ENCODE measurements around the gene CHAC1. TPM values are rescaled to one million over a fixed set of nuclear protein-coding genes. Genes with fewer than 3 reads are reported as not detected.

The CHAC1 gene
- total RNA-seq, 1 donor from 2014 or later: 0.46 TPM

GRCh38 chr15:40933517-40933902 lies 19.8 kb upstream of the CHAC1 start:
- intact Hi-C loops (cut with DNase I): no loop called here
- no peak for DNase-seq
- ATAC-seq (ENCODE audit: poor library complexity): no peak

DNA sequence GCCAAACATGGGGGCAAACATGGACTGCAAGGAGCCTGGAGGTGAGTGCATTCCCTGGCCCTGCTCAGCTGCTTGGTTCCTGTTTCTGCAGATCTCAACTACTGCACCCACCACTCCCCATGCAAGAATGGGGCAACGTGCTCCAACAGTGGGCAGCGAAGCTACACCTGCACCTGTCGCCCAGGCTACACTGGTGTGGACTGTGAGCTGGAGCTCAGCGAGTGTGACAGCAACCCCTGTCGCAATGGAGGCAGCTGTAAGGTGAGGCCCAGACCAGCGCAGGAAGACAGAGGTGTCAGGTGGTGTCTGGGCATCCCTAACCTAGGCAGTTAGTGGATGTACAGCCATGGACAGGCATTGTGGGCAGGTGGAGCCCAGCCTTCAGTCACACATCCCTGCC lies 18.8 kb upstream of the CHAC1 start:
- DNase-seq: no peak
- no peak for ATAC-seq (ENCODE audit: poor library complexity)
- intact Hi-C loops (cut with DNase I): no loop called here

GRCh38 chr15:40936234-40936708 lies 17.0 kb upstream of the CHAC1 start:
- intact Hi-C loops (cut with DNase I): no loop called here
- DNase-seq (no peak), ATAC-seq (ENCODE audit: poor library complexity) (no peak)

- DNase-seq (no peak), ATAC-seq (ENCODE audit: poor library complexity) (peak; percentile 36)
Observed at GRCh38 chr15:40936709-40937666, 16.3 kb upstream of the CHAC1 start.

DNA sequence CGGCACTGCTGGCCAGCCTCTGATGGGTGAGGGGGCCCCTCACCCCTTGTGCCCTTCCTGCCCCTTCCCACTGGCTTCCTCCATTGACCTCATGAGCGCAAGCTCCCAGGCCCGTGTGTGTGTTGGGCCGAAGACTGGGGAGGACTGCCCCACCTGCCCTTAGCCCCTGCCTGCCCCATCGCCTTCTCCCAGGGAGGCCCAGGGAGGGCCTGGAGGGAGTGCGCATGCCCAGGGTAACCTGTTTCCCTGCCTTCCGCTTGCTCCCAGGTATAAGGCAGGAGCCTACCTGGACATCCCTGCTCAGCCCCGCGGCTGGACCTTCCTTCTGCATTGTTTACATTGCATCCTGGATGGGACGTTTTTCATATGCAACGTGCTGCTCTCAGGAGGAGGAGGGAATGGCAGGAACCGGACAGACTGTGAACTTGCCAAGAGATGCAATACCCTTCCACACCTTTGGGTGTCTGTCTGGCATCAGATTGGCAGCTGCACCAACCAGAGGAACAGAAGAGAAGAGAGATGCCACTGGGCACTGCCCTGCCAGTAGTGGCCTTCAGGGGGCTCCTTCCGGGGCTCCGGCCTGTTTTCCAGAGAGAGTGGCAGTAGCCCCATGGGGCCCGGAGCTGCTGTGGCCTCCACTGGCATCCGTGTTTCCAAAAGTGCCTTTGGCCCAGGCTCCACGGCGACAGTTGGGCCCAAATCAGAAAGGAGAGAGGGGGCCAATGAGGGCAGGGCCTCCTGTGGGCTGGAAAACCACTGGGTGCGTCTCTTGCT lies 15.3 kb upstream of the CHAC1 start:
- ATAC-seq (ENCODE audit: poor library complexity) (peak; percentile 49), DNase-seq (peak; percentile 44)
- intact Hi-C loops (cut with DNase I): no loop called here

More at GRCh38 chr15:40936709-40937666, 16.3 kb upstream of the CHAC1 start:
- intact Hi-C loops (cut with DNase I): no loop called here

GRCh38 chr15:40938536-40938870 lies 14.8 kb upstream of the CHAC1 start:
- peak; percentile 42 for DNase-seq
- ATAC-seq (ENCODE audit: poor library complexity): no peak
- intact Hi-C loops (cut with DNase I): no loop called here

- intact Hi-C loops (cut with DNase I): loop anchor here (5.0 kb wide), 2 partner anchors 33 to 82 kb away; no protein-coding TSS in a partner anchor
- peak; percentile 9 for ATAC-seq (ENCODE audit: poor library complexity)
- DNase-seq: peak; percentile 61
Observed at GRCh38 chr15:40940296-40940801, 12.9 kb upstream of the CHAC1 start.

DNA sequence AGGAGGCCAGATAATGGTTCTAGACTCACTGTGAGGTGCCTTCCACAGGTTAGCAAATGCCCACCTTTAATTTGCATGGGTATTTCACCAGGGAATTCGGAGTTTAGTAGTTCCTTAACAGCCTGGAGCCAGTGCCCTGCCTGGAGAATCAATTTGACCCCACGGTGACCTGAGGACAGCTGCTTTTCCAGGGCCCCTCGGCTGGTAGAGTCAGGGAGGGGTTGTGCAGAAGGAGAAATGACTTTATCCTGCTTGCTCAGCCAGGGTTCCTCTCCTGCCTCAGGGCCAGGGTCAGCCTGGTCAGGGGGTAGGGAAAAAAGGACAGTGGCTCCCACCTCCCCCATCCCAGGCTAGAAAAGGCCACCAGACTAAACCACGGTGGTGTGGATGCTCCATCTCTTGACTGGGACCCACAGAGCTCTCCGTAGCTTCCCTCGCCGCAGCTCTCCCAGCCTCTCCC lies 12.2 kb upstream of the CHAC1 start:
- DNase-seq: no peak
- intact Hi-C loops (cut with DNase I): loop anchor here (5.0 kb wide), 2 partner anchors 34 to 81 kb away; no protein-coding TSS in a partner anchor
- ATAC-seq (ENCODE audit: poor library complexity): no peak

GRCh38 chr15:40941528-40942336 lies 11.5 kb upstream of the CHAC1 start:
- DNase-seq (peak; percentile 88), ATAC-seq (ENCODE audit: poor library complexity) (peak; percentile 86)
- intact Hi-C loops (cut with DNase I): loop anchor here (5.0 kb wide), 2 partner anchors 34 to 81 kb away; no protein-coding TSS in a partner anchor

- intact Hi-C loops (cut with DNase I): loop anchor here (5.0 kb wide), 2 partner anchors 35 to 80 kb away; no protein-coding TSS in a partner anchor
- peak; percentile 36 for DNase-seq
- ATAC-seq (ENCODE audit: poor library complexity): peak; percentile 3
Observed at GRCh38 chr15:40942337-40942854, 10.9 kb upstream of the CHAC1 start.

DNA sequence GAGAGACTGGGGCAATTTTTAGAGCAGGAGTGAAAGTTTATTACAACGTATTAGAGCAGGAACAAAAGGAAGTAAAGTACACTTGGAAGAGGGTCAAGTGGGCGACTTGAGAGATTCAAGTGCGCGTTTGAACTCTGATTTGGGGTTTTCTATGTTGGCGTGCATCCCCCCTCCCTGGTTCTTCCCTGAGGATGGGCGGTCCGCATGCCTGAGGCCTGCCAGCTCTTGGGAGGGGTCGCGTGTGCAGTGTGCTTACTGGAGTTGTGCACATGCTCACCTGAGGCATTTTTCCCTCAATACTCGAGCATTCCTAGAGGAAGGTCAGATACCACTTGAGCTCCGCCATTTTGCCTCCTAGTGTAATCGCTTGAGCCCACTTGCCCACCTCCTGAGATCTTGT lies 10.4 kb upstream of the CHAC1 start:
- no peak for ATAC-seq (ENCODE audit: poor library complexity)
- intact Hi-C loops (cut with DNase I): loop anchor here (5.0 kb wide), 2 partner anchors 36 to 79 kb away; no protein-coding TSS in a partner anchor
- no peak for DNase-seq

- intact Hi-C loops (cut with DNase I): loop anchor here (5.0 kb wide), 2 partner anchors 37 to 78 kb away; no protein-coding TSS in a partner anchor
- ATAC-seq (ENCODE audit: poor library complexity) (no peak), DNase-seq (peak; percentile 4)
Observed at GRCh38 chr15:40943764-40944365, 9.4 kb upstream of the CHAC1 start.

DNA sequence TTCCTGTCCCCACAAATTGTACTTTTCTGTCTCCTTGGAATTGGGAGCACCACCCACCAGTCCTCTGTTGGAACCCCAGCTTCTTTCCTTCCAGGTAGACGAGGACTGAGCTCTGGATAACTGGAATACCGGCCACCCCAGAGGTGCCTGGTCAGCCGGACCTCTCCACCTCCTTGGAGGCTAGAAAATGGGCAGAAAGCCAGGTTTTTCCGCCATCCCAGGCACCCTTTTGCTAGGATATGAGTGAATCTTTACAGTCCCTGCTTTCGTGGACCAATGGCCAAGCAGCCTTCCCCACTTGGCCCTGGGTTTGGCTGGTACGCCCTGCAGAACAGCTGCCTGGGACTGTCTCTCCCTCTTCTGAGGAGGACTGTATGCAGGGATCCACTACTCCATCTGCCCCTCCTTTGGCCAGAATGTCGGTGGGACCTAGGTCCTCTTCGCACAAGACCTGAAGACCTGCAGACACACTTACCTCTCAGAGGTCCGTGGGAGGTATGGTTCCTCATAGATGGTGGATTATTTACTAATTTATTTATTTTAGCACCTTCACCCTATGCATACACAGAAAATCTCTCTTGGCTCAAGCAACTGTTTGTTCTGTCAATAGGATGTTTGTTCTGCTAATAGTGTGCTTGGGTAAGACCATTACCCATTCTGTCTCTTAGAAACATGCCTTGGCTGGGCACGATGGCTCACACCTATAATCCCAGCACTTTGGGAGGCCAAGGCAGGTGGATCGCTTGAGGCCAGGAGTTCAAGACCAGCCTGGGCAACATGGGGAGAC lies 8.6 kb upstream of the CHAC1 start:
- DNase-seq: peak; percentile 6
- ATAC-seq (ENCODE audit: poor library complexity): no peak
- intact Hi-C loops (cut with DNase I): loop anchor here (5.0 kb wide), 3 partner anchors 37 to 78 kb away; no protein-coding TSS in a partner anchor

DNA sequence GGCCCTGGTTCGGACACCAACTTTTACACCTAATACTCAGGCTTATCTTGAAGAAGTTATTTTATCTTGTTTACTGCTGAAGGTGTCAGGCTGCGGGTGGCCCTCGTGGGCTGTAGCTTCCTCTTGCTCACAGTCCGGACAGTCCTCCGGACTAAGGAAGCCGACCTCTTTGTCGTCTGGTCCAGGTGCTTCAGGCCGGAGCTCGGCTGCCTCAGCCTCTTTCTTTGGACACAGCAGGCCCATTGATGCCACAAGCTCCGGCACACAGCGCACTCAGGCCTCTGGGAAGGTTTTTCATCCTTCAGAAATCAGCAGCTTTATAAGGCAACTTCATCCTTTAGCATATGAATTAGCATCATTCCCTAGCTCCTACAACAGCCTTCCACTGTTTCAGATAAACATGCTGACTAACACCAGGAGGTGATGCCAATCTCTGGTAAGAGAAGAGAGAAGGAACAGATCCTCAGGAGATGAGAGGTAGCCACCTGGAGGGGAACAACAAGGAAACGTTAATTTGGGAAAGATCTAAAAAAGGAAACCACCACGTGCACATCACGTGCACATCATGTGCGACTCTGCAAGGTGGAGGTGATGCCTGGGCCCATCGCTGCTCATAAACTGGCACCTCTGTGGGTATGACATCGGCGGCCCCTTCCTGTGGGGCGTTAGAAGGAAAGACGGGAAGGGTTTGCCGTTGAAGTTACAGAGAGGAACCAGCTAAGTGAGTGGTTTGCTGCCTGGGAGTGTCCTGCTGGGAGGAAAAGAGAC lies 4.4 kb upstream of the CHAC1 start:
- peak; percentile 28 for DNase-seq
- ATAC-seq (ENCODE audit: poor library complexity): no peak
- intact Hi-C loops (cut with DNase I): loop anchor here (5.0 kb wide), 1 partner anchor 33 kb away; no protein-coding TSS in a partner anchor

- intact Hi-C loops (cut with DNase I): loop anchor here (5.0 kb wide), 1 partner anchor 33 kb away; no protein-coding TSS in a partner anchor
- no peak for ATAC-seq (ENCODE audit: poor library complexity)
- no peak for DNase-seq
Observed at GRCh38 chr15:40949756-40950207, 3.5 kb upstream of the CHAC1 start.

GRCh38 chr15:40951764-40952163 lies 1.5 kb upstream of the CHAC1 start:
- intact Hi-C loops (cut with DNase I): no loop called here
- DNase-seq (no peak), ATAC-seq (ENCODE audit: poor library complexity) (no peak)
